Testis (tissue), 2 donors: Measurements from ENCODE around the gene ZNF414.

Source experiments
- CTCF ChIP-seq, 3 experiments: fragments of 450-650 bp in 2 of 3; fragments of 200-600 bp in 1 of 3; sonication (generic) in 1 of 3; IDR thresholded peaks; one replicate each; pipeline ENCODE4 v1.5.1; 2016 to 2019; ENCODE audit warnings: antibody characterized with exemption in 3 of 3, mild to moderate bottlenecking in 2 of 3, moderate library complexity in 1 of 3
- POLR2A ChIP-seq: fragments of 450-650 bp; IDR thresholded peaks from one replicate; pipeline ENCODE4 v1.6.1; 2017; ENCODE audit warnings: antibody characterized with exemption, mild to moderate bottlenecking, moderate library complexity

- TF ChIP-seq POLR2A (no peak), CTCF (IDR thresholded peaks at IDR 0.05) (no peak)
Observed at GRCh38 chr19:8491574-8491973, 22.4 kb downstream of the ZNF414 start.
